ENCODE measurements around the gene SUCLG2. TPM values are rescaled to one million over a fixed set of nuclear protein-coding genes. Genes with fewer than 3 reads are reported as not detected.

The SUCLG2 gene
- total RNA-seq, 1 experiment from 2014 or later, result 22.3 TPM

DNA sequence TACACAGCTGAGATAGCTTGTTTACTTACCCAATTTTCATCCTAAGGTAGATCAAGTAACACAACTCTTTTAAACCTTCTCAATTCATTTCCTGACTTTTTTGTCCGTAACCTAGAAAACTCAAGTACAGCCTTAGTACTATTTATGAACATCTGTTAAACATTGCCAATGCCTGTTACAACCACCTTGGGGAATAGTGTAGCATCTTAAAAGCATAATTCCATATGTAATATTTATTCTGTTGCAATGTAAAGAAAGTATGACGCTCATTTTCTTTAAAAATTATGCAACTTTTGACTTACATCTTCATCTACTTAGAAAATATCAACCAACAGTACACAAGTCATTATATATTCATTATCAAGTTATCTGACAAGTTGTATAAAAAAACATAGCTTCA, 54.6 kb downstream of the SUCLG2 start:
- H3K9me3 ChIP-seq (ENCODE audit: low read length), result no peaks in the 10 kb centered on the region
- H3K79me2 ChIP-seq (ENCODE audit: low read length), result peaks cover 19% of the 10 kb centered on the region; the same call in 1 of the 2 replicates
- H3K4me3 ChIP-seq (ENCODE audit: low read length), result no peak overlapping the region
- H2AFZ ChIP-seq (ENCODE audit: low read length), result no peak overlapping the region
- no peak overlapping the region for H3K9ac ChIP-seq (ENCODE audit: low read length)
- intact Hi-C loops (cut with micrococcal nuclease), result loop anchor here (10.0 kb wide), 2 partner anchors 135 to 215 kb away; no protein-coding TSS in a partner anchor
- H3K36me3 ChIP-seq (ENCODE audit: low read depth, low read length), result peaks cover 7% of the 10 kb centered on the region; the same call in 1 of the 2 replicates
- TF ChIP-seq, protein P1, sequence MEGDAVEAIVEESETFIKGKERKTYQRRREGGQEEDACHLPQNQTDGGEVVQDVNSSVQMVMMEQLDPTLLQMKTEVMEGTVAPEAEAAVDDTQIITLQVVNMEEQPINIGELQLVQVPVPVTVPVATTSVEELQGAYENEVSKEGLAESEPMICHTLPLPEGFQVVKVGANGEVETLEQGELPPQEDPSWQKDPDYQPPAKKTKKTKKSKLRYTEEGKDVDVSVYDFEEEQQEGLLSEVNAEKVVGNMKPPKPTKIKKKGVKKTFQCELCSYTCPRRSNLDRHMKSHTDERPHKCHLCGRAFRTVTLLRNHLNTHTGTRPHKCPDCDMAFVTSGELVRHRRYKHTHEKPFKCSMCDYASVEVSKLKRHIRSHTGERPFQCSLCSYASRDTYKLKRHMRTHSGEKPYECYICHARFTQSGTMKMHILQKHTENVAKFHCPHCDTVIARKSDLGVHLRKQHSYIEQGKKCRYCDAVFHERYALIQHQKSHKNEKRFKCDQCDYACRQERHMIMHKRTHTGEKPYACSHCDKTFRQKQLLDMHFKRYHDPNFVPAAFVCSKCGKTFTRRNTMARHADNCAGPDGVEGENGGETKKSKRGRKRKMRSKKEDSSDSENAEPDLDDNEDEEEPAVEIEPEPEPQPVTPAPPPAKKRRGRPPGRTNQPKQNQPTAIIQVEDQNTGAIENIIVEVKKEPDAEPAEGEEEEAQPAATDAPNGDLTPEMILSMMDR (conservative IDR thresholded peaks at IDR 0.05; ENCODE audit: low read depth, low read length), result no peak
- TF ChIP-seq EZH2phosphoT487 (IDR thresholded peaks at IDR 0.05; ENCODE audit: borderline replicate concordance, low read length), result no peak
- no peak for TF ChIP-seq EZH2 (IDR thresholded peaks at IDR 0.05; ENCODE audit: low read length, unreplicated experiment)
- no peak for DNase-seq
- peaks cover 19% of the 10 kb centered on the region for H3K4me1 ChIP-seq (ENCODE audit: insufficient read depth, low read length)
- no peak overlapping the region for H3K4me2 ChIP-seq (ENCODE audit: low read length)
- H3K27me3 ChIP-seq (ENCODE audit: low read length), result no peaks in the 10 kb centered on the region
- no peaks in the 10 kb centered on the region for H3F3A ChIP-seq (ENCODE audit: low read length, unreplicated experiment)
- no peaks in the 10 kb centered on the region for H3K9me2 ChIP-seq (replicated peaks; ENCODE audit: low read length)
- BruUV-seq (replicated peaks), result no TSS peak
- no peak overlapping the region for H3K27ac ChIP-seq (ENCODE audit: low read length)
- ATAC-seq, result no peak
- ChIA-PET POLR2A (ENCODE audit: unreplicated experiment) (no interaction called here), CTCF (no interaction called here)
- H4K20me1 ChIP-seq (ENCODE audit: low read length), result no peaks in the 10 kb centered on the region

- peaks cover 6% of the 10 kb centered on the region; the same call in 1 of the 2 replicates for H3K36me3 ChIP-seq (ENCODE audit: low read depth, low read length)
- no peaks in the 10 kb centered on the region for H3K27me3 ChIP-seq (ENCODE audit: low read length)
- no peak overlapping the region for H3K4me3 ChIP-seq (ENCODE audit: low read length)
- ChIA-PET CTCF (no interaction called here), POLR2A (ENCODE audit: unreplicated experiment) (no interaction called here)
- H3K27ac ChIP-seq (ENCODE audit: low read length), result no peak overlapping the region
- ATAC-seq (no peak), DNase-seq (no peak)
- TF ChIP-seq EZH2phosphoT487 (IDR thresholded peaks at IDR 0.05; ENCODE audit: borderline replicate concordance, low read length), result no peak
- TF ChIP-seq, protein P1 (conservative IDR thresholded peaks at IDR 0.05; ENCODE audit: low read depth, low read length), result no peak
- TF ChIP-seq EZH2 (IDR thresholded peaks at IDR 0.05; ENCODE audit: low read length, unreplicated experiment), result no peak
- H2AFZ ChIP-seq (ENCODE audit: low read length), result no peak overlapping the region
- H3K4me2 ChIP-seq (ENCODE audit: low read length), result no peak overlapping the region
- H3F3A ChIP-seq (ENCODE audit: low read length, unreplicated experiment), result no peaks in the 10 kb centered on the region
- BruUV-seq (replicated peaks), result no TSS peak
- intact Hi-C loops (cut with micrococcal nuclease), result no loop called here
- H3K9me3 ChIP-seq (ENCODE audit: low read length), result no peaks in the 10 kb centered on the region
- no peak overlapping the region for H3K9ac ChIP-seq (ENCODE audit: low read length)
- peaks cover 19% of the 10 kb centered on the region; the same call in 1 of the 2 replicates for H3K79me2 ChIP-seq (ENCODE audit: low read length)
- H3K4me1 ChIP-seq (ENCODE audit: insufficient read depth, low read length), result peaks cover 11% of the 10 kb centered on the region
- no peaks in the 10 kb centered on the region for H3K9me2 ChIP-seq (replicated peaks; ENCODE audit: low read length)
- no peaks in the 10 kb centered on the region for H4K20me1 ChIP-seq (ENCODE audit: low read length)
Measured at GRCh38 chr3:67598814-67599556, 55.4 kb downstream of the SUCLG2 start.

DNA sequence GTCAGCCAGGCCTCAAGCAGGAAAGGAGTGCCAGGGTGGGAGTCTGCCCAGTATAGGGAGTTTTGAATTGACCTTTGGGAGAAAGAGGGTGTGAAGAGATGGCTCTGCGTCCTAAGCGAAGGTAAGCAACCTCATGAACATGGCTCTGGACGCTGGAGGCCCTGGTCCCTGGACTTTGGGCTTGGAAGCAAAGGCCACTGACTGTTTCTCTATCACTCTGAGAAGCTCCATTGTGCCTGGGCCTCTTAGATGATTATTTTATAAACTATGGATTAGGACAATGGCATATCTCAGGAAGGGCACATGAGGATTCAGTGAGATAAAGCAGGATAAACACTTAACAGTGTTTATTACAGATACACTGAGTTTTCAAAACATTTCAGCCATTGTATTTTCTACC, 59.0 kb downstream of the SUCLG2 start:
- POLR2A ChIA-PET (ENCODE audit: unreplicated experiment), result no interaction called here
- Histone ChIP-seq H3K9ac (ENCODE audit: low read length) (no peak overlapping the region), H3K4me3 (ENCODE audit: low read length) (no peak overlapping the region)

More for the DNA sequence above, 59.0 kb downstream of the SUCLG2 start:
- CTCF ChIA-PET, result no interaction called here
- Histone ChIP-seq H3F3A (ENCODE audit: low read length, unreplicated experiment) (no peaks in the 10 kb centered on the region), H3K79me2 (ENCODE audit: low read length) (no peaks in the 10 kb centered on the region), H3K9me3 (ENCODE audit: low read length) (no peaks in the 10 kb centered on the region), H3K4me1 (ENCODE audit: insufficient read depth, low read length) (no peaks in the 10 kb centered on the region), H3K36me3 (ENCODE audit: low read depth, low read length) (no peaks in the 10 kb centered on the region), H2AFZ (ENCODE audit: low read length) (no peak overlapping the region), H3K27me3 (ENCODE audit: low read length) (no peaks in the 10 kb centered on the region), H4K20me1 (ENCODE audit: low read length) (no peaks in the 10 kb centered on the region), H3K9me2 (replicated peaks; ENCODE audit: low read length) (no peaks in the 10 kb centered on the region), H3K4me2 (ENCODE audit: low read length) (no peak overlapping the region), H3K27ac (ENCODE audit: low read length) (no peak overlapping the region)
- no TSS peak for BruUV-seq (replicated peaks)
- intact Hi-C loops (cut with micrococcal nuclease), result no loop called here
- DNase-seq, result no peak
- TF ChIP-seq EZH2 (IDR thresholded peaks at IDR 0.05; ENCODE audit: low read length, unreplicated experiment) (no peak), EZH2phosphoT487 (IDR thresholded peaks at IDR 0.05; ENCODE audit: borderline replicate concordance, low read length) (no peak)
- TF ChIP-seq, protein P1 (conservative IDR thresholded peaks at IDR 0.05; ENCODE audit: low read depth, low read length), result no peak
- ATAC-seq, result no peak
